ENCODE measurements around the gene ADGRB3.

DNA sequence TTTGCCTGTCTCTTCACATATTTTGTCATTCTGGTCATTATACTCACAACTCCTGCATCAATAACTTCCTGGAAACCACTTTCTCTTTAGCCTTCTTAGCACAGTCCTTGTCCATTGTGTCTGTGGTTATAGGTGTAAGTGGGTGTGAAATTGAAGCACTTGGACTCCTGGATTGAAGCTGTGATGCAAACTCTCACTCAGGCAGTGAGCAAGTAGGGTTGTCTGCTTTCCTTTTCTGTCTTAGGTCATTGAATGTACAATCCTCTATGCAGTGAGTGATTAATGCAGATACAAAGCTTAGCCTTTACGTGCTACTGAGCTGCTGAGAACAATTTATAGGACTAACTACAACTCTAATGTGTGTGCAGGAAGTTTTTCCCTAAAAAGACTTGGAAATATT lies 54.8 kb downstream of the ADGRB3 start:
- TF ChIP-seq CTCF (IDR thresholded peaks at IDR 0.05; ENCODE audit: low read length) (no peak), EZH2phosphoT487 (IDR thresholded peaks at IDR 0.05; ENCODE audit: low read length) (no peak)
